Liver (tissue), 9 donors: ENCODE data around the gene NOL9. TPM values are rescaled to one million over a fixed set of nuclear protein-coding genes. Genes with fewer than 3 reads are reported as not detected.

ENCODE experiments used
- DNase-seq: peaks from one replicate; pipeline ENCODE4 v3.0.0-alpha.2; 2017; ENCODE audit warnings: low spot score
- H3K27ac ChIP-seq, 2 donors: one replicate each; pipeline ENCODE4 v1.7.0; 2013; ENCODE audit warnings: inconsistent platforms in 2 of 2, low read length in 2 of 2, control low read depth in 1 of 2, low read depth in 1 of 2, mild to moderate bottlenecking in 1 of 2
- H3K27me3 ChIP-seq, 4 donors: one replicate each; pipeline versions ENCODE4 v1.6.1 to v1.7.0; 2013; ENCODE audit warnings: low read length in 3 of 4, inconsistent platforms in 1 of 4, mild to moderate bottlenecking in 1 of 4, moderate library complexity in 1 of 4; ENCODE audit not compliant: control insufficient read depth in 4 of 4, insufficient read depth in 4 of 4
- H3K36me3 ChIP-seq, 4 donors: one replicate each; pipeline versions ENCODE4 v1.6.1 to v1.7.0; 2013; ENCODE audit warnings: low read length in 3 of 4, mild to moderate bottlenecking in 3 of 4, low read depth in 1 of 4, moderate library complexity in 1 of 4; ENCODE audit not compliant: control insufficient read depth in 4 of 4, insufficient read depth in 3 of 4
- H3K4me1 ChIP-seq, 4 donors: one replicate each; pipeline versions ENCODE4 v1.6.1 to v1.7.0; 2013; ENCODE audit warnings: low read length in 3 of 4, mild to moderate bottlenecking in 3 of 4, moderate library complexity in 1 of 4; ENCODE audit not compliant: control insufficient read depth in 4 of 4, insufficient read depth in 4 of 4
- H3K4me3 ChIP-seq, 3 donors: one replicate each; pipeline versions ENCODE4 v1.6.1 to v1.7.0; 2013; ENCODE audit warnings: low read length in 3 of 3, control low read depth in 1 of 3, low read depth in 1 of 3, mild to moderate bottlenecking in 1 of 3
- H3K9ac ChIP-seq, 2 donors: one replicate each; pipeline ENCODE4 v1.7.0; 2013; ENCODE audit warnings: low read length in 2 of 2, mild to moderate bottlenecking in 2 of 2, moderate library complexity in 2 of 2, control low read depth in 1 of 2, low read depth in 1 of 2
- H3K9me3 ChIP-seq, 4 donors: one replicate each; pipeline versions ENCODE4 v1.6.1 to v1.7.0; 2013; ENCODE audit warnings: low read length in 3 of 4; ENCODE audit not compliant: control insufficient read depth in 4 of 4
- ATF3 ChIP-seq: IDR thresholded peaks from 2 replicates; pipeline ENCODE4 v1.6.1; 2016; ENCODE audit warnings: antibody characterized with exemption
- EGR1 ChIP-seq, 2 donors: IDR thresholded peaks; 2 replicates each; pipeline ENCODE4 v1.6.1; 2016 to 2018; ENCODE audit warnings: antibody characterized with exemption in 2 of 2, low read depth in 2 of 2
- FOXA1 ChIP-seq: IDR thresholded peaks from 2 replicates; pipeline ENCODE4 v1.6.1; 2016; ENCODE audit warnings: antibody characterized with exemption
- FOXA2 ChIP-seq: IDR thresholded peaks from 2 replicates; pipeline ENCODE4 v1.6.1; 2016; ENCODE audit warnings: antibody characterized with exemption
- GABPA ChIP-seq, 2 donors: IDR thresholded peaks in 1 of 2; conservative IDR thresholded peaks in 1 of 2; 2 replicates each; pipeline ENCODE4 v1.6.1; 2016; ENCODE audit warnings: antibody characterized with exemption in 2 of 2, mild to moderate bottlenecking in 1 of 2, moderate library complexity in 1 of 2
- HNF4A ChIP-seq, 2 donors: conservative IDR thresholded peaks; 2 replicates each; pipeline ENCODE4 v1.6.1; 2016; ENCODE audit warnings: antibody characterized with exemption in 2 of 2, mild to moderate bottlenecking in 2 of 2
- HNF4G ChIP-seq: IDR thresholded peaks from 2 replicates; pipeline ENCODE4 v1.6.1; 2016; ENCODE audit warnings: antibody characterized with exemption
- JUND ChIP-seq, 2 donors: IDR thresholded peaks; 2 replicates each; pipeline ENCODE4 v1.6.1; 2016; ENCODE audit warnings: antibody characterized with exemption in 2 of 2
- MAX ChIP-seq: IDR thresholded peaks from 2 replicates; pipeline ENCODE4 v1.6.1; 2016; ENCODE audit warnings: antibody characterized with exemption
- NR2F2 ChIP-seq: IDR thresholded peaks from 2 replicates; pipeline ENCODE4 v1.6.1; 2016; ENCODE audit warnings: antibody characterized with exemption
- RAD21 ChIP-seq, 2 donors: IDR thresholded peaks; 2 replicates each; pipeline ENCODE4 v1.6.1; 2016; ENCODE audit warnings: antibody characterized with exemption in 2 of 2, mild to moderate bottlenecking in 2 of 2
- REST ChIP-seq: IDR thresholded peaks from 2 replicates; pipeline ENCODE4 v1.6.1; 2016; ENCODE audit warnings: antibody characterized with exemption, mild to moderate bottlenecking
- RXRA ChIP-seq, 2 donors: IDR thresholded peaks; 2 replicates each; pipeline ENCODE4 v1.6.1; 2017 to 2018; ENCODE audit warnings: antibody characterized with exemption in 2 of 2, mild to moderate bottlenecking in 1 of 2
- SP1 ChIP-seq: IDR thresholded peaks from 2 replicates; pipeline ENCODE4 v1.6.1; 2018; ENCODE audit warnings: antibody characterized with exemption, mild to moderate bottlenecking
- TAF1 ChIP-seq: conservative IDR thresholded peaks from 2 replicates; pipeline ENCODE4 v1.6.1; 2016; ENCODE audit warnings: antibody characterized with exemption, mild to moderate bottlenecking
- YY1 ChIP-seq: IDR thresholded peaks from 2 replicates; pipeline ENCODE4 v1.6.1; 2016; ENCODE audit warnings: antibody characterized with exemption, mild to moderate bottlenecking
- WGBS: extraction: QIAGEN DNeasy Blood & Tissue Kit; methylation state at CpG from one replicate; pipeline ENCODE4 v1.1.7; 2013; 5-methylcytosine and 5-hydroxymethylcytosine counted together
- polyA plus RNA-seq, 2 donors: library from polyadenylated mRNA; stranded (reverse) in 1 of 2; unstranded in 1 of 2; fragments of 200-250 nt in 1 of 2; fragments of >200 nt in 1 of 2; fragmentation: Nextera tagmentation in 1 of 2; extraction: Ambion mirVana in 1 of 2; gene quantifications; one replicate each; pipeline versions ENCODE4 v1.2.1 to v1.2.3, GENCODE V29; 2013 to 2015
- total RNA-seq, 2 donors: library from RNA; depleted of rRNA; stranded (reverse); fragments of >200 nt; gene quantifications; one replicate each; pipeline ENCODE4 v1.2.3, GENCODE V29; 2014
- TF ChIP-seq, protein P1 (sequence below): fragments of 150-350 bp; IDR thresholded peaks from 2 replicates; pipeline ENCODE4 v1.5.1; 2017; ENCODE audit warnings: improper control_type of control experiment, low read depth, low read length; ENCODE audit not compliant: missing input control
- TF ChIP-seq, protein P2 (sequence below): IDR thresholded peaks from 2 replicates; pipeline ENCODE4 v1.6.1; 2016; ENCODE audit warnings: antibody characterized with exemption
- donor health status: healthy.
- donor health status: healthy.
- donor health status: healthy.
- donor health status: healthy.
- donor health status: healthy.

NOL9 gene
- total and polyA plus RNA-seq, 4 donors, result 2.1 to 15.1 (median 9.4) TPM

- H3K27ac ChIP-seq, result no peak overlapping the region
- H3K36me3 ChIP-seq, result peaks cover 0 to 3% (median under 1%) of the 10 kb centered on the region in 4 donors
- no peak overlapping the region for H3K4me3 ChIP-seq
- no peaks in the 10 kb centered on the region for H3K27me3 ChIP-seq
- no peaks in the 10 kb centered on the region for H3K9me3 ChIP-seq
- no peak for DNase-seq
- no peak overlapping the region for H3K9ac ChIP-seq
- H3K4me1 ChIP-seq, result peaks cover 0 to 7% (median 0%) of the 10 kb centered on the region in 4 donors
- WGBS, result 42% methylated on average over 13 of the region's 13 CpGs
- TF ChIP-seq RXRA (IDR thresholded peaks at IDR 0.05), result no peak
- TF ChIP-seq FOXA1, result no peak
- TF ChIP-seq GABPA (IDR thresholded peaks at IDR 0.05 in 1 of 2, conservative IDR thresholded peaks at IDR 0.05 in 1 of 2), result no peak
- no peak for TF ChIP-seq YY1
- no peak for TF ChIP-seq EGR1 (IDR thresholded peaks at IDR 0.05; ENCODE audit: low read depth in 2 of 2)
- TF ChIP-seq, protein P1, sequence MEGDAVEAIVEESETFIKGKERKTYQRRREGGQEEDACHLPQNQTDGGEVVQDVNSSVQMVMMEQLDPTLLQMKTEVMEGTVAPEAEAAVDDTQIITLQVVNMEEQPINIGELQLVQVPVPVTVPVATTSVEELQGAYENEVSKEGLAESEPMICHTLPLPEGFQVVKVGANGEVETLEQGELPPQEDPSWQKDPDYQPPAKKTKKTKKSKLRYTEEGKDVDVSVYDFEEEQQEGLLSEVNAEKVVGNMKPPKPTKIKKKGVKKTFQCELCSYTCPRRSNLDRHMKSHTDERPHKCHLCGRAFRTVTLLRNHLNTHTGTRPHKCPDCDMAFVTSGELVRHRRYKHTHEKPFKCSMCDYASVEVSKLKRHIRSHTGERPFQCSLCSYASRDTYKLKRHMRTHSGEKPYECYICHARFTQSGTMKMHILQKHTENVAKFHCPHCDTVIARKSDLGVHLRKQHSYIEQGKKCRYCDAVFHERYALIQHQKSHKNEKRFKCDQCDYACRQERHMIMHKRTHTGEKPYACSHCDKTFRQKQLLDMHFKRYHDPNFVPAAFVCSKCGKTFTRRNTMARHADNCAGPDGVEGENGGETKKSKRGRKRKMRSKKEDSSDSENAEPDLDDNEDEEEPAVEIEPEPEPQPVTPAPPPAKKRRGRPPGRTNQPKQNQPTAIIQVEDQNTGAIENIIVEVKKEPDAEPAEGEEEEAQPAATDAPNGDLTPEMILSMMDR, result no peak
- no peak for TF ChIP-seq TAF1
- TF ChIP-seq ATF3, result no peak
- TF ChIP-seq SP1, result no peak
- TF ChIP-seq MAX, result no peak
- TF ChIP-seq, protein P2, sequence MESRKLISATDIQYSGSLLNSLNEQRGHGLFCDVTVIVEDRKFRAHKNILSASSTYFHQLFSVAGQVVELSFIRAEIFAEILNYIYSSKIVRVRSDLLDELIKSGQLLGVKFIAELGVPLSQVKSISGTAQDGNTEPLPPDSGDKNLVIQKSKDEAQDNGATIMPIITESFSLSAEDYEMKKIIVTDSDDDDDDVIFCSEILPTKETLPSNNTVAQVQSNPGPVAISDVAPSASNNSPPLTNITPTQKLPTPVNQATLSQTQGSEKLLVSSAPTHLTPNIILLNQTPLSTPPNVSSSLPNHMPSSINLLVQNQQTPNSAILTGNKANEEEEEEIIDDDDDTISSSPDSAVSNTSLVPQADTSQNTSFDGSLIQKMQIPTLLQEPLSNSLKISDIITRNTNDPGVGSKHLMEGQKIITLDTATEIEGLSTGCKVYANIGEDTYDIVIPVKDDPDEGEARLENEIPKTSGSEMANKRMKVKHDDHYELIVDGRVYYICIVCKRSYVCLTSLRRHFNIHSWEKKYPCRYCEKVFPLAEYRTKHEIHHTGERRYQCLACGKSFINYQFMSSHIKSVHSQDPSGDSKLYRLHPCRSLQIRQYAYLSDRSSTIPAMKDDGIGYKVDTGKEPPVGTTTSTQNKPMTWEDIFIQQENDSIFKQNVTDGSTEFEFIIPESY, result no peak
- no peak for TF ChIP-seq HNF4G
- TF ChIP-seq RAD21 (IDR thresholded peaks at IDR 0.05), result no peak
- no peak for TF ChIP-seq JUND (IDR thresholded peaks at IDR 0.05)
- TF ChIP-seq HNF4A (conservative IDR thresholded peaks at IDR 0.05), result no peak
- no peak for TF ChIP-seq REST
- TF ChIP-seq FOXA2, result no peak
- TF ChIP-seq NR2F2, result no peak
These were observed 34.2 kb downstream of the NOL9 start for GRCh38 chr1:6519935-6520671.
